ENCODE results near the gene CHKA.

Gene CHKA

DNA sequence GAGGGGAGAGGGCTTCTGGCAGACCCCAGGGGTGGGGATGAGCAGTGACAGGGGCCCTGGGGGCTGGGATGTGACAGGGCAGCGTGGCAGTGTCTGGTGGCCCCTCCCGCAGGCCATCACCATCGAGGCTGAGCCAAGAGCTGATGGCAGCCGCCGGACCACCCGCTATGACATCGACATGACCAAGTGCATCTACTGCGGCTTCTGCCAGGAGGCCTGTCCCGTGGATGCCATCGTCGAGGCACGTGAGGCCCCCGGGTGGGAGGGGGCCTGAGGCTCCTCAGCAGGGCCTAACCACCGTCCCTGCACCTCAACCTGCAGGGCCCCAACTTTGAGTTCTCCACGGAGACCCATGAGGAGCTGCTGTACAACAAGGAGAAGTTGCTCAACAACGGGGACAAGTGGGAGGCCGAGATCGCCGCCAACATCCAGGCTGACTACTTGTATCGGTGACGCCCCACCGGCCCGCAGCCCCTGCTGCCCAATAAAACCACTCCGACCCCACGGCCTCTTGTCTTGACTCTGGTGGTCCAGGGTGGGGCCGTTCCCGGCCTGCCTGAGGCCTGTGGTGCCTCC, 85.0 kb downstream of the CHKA start:
- DNase-seq: no peak

GRCh38 chr11:68035266-68035876, 85.8 kb downstream of the CHKA start:
- DNase-seq: no peak

DNA sequence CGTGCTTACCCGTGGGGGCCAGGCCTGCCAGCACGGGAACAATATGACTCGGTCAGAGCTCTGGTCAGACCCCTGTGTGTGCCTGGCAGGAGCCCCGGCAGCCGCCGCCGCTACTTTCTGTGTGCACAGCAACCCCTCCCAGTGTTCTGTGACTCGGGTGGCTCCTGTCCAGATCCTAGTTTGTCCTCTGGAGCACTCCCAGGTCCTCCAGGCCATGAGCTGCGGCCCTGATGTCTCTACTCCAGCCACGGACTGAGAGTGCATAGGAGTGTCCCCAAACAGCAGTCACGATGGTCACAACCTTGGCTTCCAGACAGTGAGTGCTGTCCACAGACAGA, 87.5 kb downstream of the CHKA start:
- DNase-seq: peak in 6 of 56 donors; percentile 24 to 42 (median 34)

- no peak for DNase-seq
These were observed 88.0 kb downstream of the CHKA start for GRCh38 chr11:68032997-68033707.

DNA sequence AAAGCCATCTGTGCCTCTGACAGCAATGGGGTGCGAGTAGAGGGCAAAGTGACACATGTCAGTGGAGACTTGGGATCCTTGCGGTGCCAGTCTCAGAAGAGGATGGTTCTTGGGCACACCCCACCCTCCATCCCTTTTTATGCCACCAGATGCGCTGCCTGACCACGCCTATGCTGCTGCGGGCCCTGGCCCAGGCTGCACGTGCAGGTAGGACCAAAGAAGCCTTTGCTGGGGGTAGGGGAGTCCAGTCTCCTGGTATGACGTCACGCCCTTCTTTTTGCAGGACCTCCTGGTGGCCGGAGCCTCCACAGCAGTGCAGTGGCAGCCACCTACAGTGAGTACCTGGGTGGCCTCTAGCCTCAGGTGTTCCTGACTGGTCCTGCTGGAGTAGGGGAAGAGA, 89.2 kb downstream of the CHKA start:
- no peak for DNase-seq

DNA sequence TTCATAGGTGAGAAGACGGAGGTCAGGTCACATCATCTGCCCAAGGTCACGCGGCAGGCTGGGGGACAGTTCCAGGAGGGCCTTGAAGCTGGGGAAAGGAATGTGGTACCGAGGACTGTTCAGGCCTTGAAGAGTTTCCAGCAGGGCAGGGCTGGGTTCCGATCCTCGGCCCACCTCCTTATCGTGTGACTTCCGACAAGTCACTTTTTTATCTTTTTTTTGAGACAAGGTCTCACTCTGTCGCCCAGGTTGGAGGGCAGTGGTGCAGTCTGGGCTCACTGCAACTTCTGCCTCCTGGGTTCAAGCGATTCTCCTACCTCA, 90.1 kb downstream of the CHKA start:
- peak in 1 of 56 donors; percentile 36 for DNase-seq

- DNase-seq: peak; percentile 84 to 99 (median 96)
These were observed 90.7 kb downstream of the CHKA start, which contains the start of gene NDUFS8 for GRCh38 chr11:68030318-68031143. Gene NDUFS8, plus strand, starts transcription at chr11:68030681. Its CDS starts 1,471 bp downstream, at chr11:68032152.

GRCh38 chr11:68028802-68029545, 92.2 kb downstream of the CHKA start:
- no peak for DNase-seq

DNA sequence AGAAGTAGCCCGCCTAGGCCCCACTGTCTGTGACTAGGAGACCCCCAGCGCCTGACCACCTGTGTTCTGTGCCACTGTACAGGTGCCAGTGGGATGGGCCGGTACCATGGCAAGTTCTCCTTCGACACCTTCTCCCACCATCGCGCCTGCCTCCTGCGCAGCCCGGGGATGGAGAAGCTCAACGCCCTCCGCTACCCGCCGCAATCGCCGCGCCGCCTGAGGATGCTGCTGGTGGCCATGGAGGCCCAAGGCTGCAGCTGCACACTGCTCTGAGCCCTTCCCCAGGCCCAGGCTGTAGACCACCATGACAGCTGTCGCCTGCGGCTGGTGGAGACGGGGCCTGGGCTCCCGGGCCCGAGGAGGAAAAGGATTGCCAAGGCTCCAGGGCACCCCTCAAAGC, 93.5 kb downstream of the CHKA start:
- no peak for DNase-seq

DNA sequence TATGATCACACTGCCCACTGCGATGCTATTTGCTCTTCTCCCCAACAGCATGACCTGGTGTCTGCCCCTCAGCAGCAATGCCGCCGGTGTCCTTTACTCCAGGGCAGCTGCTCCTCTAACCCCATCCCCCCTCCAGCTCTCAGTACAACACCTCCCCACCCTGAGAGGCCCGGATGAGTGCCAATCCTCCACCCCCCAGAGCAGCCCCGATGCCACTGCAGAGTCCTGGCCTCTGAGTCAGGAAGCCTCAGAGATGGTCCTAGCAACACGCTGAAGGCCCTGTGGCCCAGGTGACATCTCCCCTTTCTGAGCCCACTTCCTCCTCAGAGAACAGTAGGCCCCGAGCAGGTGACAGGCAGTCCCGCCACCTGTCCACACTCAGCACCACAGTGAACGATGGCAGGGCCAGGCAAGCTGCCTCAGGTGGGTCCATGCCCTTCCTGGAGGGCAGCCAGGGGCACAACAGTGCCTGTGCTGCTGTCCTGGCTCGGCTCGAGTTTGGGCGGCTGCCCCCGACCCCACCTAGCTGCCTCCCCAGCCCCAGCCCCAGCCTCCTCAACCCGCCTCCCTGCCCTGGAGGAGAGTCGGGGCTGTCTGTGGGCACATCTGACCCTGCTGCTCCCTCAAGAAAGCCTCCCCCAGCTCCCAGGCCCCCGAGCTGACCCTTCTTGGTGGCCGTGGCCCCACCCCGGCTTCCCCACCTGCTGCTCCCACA, 94.6 kb downstream of the CHKA start:
- no peak for DNase-seq

DNA sequence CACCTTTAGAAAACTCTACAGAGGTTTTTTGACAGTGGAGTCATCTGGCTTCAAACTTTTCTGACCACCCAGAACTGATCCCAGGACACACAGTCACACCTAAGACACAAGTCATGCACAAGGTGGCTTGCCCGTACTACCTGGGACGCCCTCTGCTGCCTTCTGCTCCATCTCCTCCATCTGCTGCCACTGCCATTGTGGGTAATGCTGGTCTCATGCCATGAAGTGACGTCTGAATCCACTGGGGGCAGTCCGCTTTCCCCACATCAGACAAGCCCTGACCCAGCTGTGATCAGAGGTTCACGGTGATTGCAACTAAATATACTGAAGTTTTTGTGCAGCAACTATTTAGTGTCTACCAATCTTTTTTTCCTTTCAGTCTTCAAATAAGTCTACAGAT, 96.1 kb downstream of the CHKA start:
- DNase-seq: no peak

- no peak for DNase-seq
These were observed 96.7 kb downstream of the CHKA start for GRCh38 chr11:68024508-68024907.

DNA sequence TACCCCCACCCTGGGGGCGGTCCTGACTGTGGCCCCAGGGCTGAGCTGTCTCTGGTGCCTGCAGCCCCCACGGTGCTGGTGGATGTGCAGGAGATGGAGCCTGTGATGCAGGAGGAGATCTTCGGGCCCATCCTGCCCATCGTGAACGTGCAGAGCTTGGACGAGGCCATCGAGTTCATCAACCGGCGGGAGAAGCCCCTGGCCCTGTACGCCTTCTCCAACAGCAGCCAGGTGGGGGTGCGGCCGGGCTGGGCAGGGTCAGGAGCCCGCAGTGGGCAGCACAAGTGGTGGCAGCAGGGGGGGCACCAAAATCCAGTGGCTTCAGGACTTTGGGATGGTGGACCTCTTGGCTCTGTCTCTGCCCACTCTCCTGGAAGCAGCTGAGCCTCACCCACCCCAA, 98.7 kb downstream of the CHKA start:
- no peak for DNase-seq

DNA sequence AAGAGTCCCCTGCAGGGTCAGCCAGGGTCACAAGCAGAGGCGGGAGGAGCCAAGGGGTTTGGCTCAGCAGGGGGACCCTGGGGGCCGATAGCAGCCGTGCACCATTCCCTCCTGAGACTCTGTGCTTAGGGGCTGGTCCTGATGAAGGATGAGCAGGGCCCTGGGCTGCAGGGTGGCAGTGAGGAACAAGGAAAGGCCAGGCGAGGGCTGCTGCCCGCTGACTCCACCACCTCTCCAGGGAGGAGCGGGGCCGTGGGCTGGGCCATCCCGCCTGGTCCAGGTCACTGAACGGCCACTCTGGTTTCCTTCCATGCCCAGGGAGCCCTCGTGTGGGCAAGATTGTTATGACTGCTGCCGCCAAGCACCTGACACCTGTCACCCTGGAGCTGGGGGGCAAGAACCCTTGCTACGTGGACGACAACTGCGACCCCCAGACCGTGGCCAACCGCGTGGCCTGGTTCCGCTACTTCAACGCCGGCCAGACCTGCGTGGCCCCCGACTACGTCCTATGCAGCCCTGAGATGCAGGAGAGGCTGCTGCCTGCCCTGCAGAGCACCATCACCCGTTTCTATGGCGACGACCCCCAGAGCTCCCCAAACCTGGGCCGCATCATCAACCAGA, 99.9 kb downstream of the CHKA start:
- peak in 3 of 56 donors; percentile 12 to 36 (median 15) for DNase-seq

DNA sequence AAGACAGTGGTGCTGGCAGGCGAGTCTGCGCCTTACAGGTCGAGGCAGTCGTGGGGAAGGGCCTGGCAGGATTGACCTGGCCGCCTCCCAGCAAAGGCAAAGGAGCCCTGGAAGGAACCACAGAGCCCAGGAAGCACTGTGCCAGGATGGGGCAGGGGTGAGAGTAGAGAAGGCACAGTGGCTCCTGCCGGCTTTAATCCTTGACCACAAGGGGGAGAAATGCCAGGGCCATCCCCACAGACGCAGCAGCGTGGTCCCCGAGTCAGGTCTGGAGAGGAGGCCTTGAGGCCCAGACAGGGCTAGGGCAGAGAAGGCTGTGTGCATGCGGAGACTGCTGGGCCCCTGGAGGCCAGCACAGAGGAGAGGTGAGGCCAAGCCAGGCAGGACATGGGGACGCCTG, 100.6 kb downstream of the CHKA start:
- peak in 2 of 56 donors; percentile 14 to 23 for DNase-seq

DNA sequence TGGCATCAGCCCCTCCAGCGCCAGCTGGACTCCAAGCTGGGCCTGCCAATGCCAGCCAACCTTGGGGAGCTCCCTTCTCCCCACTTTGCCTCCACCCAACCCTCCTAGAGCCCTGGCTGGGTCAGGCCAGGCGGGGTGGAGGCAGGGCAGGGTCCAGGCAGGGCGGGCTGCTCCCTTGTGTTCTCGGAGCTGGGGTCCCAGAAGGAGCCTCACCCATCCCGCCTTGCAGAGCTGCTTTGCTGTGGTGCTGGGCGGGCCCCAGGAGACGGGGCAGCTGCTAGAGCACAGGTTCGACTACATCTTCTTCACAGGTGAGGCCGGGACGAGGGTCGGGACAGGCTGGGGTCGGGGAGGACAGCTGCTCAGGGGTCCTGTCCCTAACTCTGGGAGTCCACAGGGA, 101.7 kb downstream of the CHKA start:
- DNase-seq: no peak

DNA sequence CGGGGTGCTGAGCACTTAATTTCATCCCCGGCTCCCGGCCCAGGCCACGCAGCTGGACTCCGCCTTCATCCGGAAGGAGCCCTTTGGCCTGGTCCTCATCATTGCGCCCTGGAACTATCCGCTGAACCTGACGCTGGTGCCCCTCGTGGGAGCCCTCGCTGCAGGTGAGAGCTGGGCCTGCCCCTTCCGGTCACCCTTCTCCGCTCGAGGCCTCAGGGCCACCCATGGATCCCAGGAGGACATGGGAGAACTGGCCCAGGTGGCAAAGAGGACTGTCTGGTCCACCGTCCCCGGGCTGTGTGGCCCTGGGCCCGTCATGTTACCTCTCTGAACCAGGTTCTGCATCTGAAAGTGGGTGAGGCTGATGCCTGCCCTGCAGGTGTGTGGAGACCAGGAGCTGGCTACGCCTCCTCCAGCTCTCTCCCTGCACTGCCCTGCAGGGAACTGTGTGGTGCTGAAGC, 102.4 kb downstream of the CHKA start:
- no peak for DNase-seq

DNA sequence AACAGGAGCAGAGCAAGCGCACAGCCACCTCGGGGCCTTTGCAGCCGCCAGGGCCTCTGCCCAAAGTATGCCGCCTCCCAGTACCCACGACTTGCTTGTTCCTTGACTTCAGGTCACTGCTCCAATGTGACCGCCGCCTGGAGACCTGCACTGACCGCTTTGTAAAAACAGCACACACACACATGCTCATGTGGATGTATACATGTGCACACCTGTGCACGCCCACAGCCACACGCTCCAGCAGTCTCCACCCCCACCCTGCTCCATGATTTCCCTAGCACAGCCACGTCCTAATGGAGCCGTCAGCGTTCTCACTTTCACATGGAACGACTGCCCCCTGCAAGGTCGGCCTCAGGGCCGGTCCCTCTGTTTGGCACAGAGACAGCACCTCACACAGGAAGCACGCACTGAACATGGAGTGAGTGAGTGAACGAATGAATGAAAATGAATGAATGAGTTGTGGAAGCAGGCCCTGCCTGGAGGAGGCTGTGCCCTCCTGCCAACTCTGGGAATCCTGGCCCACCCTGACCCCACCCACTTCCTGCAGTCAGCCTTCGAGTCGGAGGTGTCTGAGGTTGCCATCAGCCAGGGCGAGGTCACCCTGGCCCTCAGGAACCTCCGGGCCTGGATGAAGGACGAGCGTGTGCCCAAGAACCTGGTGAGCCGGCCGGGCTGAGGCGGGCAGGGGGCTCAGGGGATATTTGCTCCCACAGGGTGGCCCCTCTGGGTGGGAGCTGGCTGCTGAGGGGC, 103.0 kb downstream of the CHKA start:
- DNase-seq: no peak

All from nucleus accumbens (tissue), 56 donors.